HL-60 (cell line): ENCODE results near the gene RNF144A.

Experiments used
- CTCF ChIP-seq: IDR thresholded peaks from one replicate; pipeline ENCODE4 v1.5.1; 2011; ENCODE audit warnings: low read length, control low read depth, inconsistent platforms; ENCODE audit not compliant: insufficient read depth
- GABPA ChIP-seq: IDR thresholded peaks from 2 replicates; pipeline ENCODE4 v1.6.1; 2012; ENCODE audit warnings: low read depth
- POLR2AphosphoS5 ChIP-seq: IDR thresholded peaks from 2 replicates; pipeline ENCODE4 v1.6.1; 2012; ENCODE audit warnings: low read depth

- TF ChIP-seq CTCF (no peak), POLR2AphosphoS5 (no peak), GABPA (no peak)
Observed at GRCh38 chr2:6977113-6977741, 60.0 kb downstream of the RNF144A start.
